WI38 (cell line): Measurements from ENCODE around the gene MCC.

Source experiments
- H3K4me3 ChIP-seq: 2 replicates; pipeline ENCODE4 v1.5.1; 2011; ENCODE audit warnings: low read depth, mild to moderate bottlenecking, control low read depth, low read length
- CTCF ChIP-seq: IDR thresholded peaks from 2 replicates; pipeline ENCODE4 v1.5.1; 2012; ENCODE audit warnings: low read depth, mild to moderate bottlenecking, control low read depth, low read length

The MCC gene

GRCh38 chr5:113056988-113057387 lies 431.3 kb downstream of the MCC start:
- H3K4me3 ChIP-seq: no peak overlapping the region
- no peak for TF ChIP-seq CTCF

GRCh38 chr5:113054899-113055298 lies 433.4 kb downstream of the MCC start:
- no peak overlapping the region for H3K4me3 ChIP-seq
- TF ChIP-seq CTCF: no peak

DNA sequence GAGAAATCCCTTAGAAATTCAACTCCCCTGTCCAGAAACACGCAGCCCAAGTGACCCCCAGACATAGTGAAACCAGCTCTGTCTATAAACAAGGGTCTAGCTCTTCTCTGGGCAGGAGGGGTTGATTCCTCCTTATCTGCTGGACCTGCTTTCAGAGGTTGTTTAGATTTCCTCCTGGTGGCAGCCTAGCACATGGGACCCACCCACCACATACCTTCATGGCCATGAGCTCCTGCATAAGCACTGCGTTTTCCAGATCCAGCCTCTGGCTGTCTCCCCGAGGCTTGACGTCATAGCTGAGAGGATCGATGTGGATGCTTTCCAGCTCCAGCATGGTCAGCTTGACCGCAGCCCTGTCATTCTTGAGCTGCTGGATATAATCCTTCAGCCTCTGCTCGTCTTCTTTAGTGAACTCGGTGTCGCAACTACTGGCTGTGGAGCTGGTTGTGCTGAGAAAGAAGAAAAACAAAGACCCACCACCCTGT lies 434.7 kb downstream of the MCC start:
- no peak overlapping the region for H3K4me3 ChIP-seq
- TF ChIP-seq CTCF: no peak

DNA sequence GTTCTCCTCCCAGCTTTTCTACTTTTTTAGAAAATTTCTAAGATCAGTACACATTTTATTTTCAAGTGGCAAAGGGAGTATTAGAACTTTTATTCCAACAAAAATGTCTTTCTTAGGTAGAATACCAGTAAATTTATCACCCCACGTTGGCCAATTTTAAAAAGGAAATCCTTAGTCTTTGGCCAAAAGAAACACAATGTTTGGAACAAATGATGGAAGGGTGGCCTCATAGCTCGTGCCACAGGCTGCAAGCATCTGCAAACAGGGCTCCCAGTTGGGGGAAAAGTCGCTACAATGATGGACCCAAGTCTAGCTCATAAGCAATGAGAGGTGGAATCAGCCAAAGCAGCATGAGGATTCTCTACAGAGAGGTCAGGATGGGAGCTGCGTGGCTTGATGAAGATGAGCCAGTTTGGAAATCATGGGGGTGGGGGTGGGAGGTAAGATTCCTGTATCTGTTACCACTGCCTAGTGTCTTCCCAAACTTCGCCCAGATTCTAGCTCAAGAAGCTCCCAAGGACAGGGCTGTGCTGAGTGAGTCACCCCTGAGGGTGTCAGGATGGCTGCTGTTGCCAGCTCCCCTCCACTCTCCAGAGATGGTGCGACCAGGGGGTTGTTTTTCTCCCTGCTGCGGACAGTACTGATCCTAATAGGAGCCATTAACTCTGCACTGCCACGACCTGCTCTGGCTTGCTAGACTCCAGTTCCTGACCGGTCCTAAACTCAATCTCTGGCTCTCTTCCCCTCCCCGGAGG lies 436.0 kb downstream of the MCC start:
- no peak overlapping the region for H3K4me3 ChIP-seq
- TF ChIP-seq CTCF: no peak

GRCh38 chr5:113050721-113051382 lies 437.4 kb downstream of the MCC start:
- H3K4me3 ChIP-seq: no peak overlapping the region
- TF ChIP-seq CTCF: no peak

DNA sequence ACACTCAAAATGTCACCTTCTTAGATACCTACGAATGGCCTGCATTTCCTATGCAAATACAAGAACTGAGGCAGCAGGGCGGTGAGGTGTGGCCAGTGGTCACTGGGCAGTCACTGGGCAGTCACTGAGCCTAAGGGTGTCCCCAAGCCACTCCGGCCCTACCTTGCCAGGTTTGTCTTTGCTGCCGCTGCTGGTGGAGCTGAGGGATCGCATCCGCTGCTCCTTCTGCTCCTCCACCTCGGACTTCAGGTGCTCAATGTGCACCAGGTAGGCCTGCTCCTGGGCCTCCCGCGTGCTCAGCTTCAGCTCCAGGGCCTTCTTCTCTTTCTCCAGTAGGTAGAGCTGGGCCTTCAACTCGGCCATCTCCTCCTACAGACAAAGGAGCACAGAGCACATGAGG lies 439.3 kb downstream of the MCC start:
- no peak for TF ChIP-seq CTCF
- no peak overlapping the region for H3K4me3 ChIP-seq
